ENCODE measurements around the gene NOSTRIN.
"Not testable (repeated sequence)": the region's sequence is repeated elsewhere in the genome, so short reads cannot be mapped to it uniquely, and the experiment has no call there.

DNA sequence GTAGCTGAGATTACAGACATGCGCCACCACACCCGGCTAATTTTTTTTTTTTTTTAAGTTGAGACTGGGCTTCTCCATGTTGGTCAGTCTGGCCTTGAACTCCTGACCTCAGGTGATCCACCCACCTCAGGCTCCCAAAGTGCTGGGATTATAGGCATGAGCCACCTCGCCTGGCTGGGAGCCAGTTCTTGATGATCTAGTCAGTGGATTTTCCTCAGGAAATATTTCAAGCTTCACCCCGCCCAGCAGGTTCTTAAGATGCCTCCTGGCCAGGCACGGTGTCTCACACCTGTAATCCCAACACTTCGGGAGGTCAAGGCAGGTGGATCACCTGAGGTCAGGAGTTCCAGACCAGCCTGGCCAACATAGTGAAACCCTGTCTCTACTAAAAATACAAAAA, 34.1 kb upstream of the NOSTRIN start:
- TF ChIP-seq, protein P1, sequence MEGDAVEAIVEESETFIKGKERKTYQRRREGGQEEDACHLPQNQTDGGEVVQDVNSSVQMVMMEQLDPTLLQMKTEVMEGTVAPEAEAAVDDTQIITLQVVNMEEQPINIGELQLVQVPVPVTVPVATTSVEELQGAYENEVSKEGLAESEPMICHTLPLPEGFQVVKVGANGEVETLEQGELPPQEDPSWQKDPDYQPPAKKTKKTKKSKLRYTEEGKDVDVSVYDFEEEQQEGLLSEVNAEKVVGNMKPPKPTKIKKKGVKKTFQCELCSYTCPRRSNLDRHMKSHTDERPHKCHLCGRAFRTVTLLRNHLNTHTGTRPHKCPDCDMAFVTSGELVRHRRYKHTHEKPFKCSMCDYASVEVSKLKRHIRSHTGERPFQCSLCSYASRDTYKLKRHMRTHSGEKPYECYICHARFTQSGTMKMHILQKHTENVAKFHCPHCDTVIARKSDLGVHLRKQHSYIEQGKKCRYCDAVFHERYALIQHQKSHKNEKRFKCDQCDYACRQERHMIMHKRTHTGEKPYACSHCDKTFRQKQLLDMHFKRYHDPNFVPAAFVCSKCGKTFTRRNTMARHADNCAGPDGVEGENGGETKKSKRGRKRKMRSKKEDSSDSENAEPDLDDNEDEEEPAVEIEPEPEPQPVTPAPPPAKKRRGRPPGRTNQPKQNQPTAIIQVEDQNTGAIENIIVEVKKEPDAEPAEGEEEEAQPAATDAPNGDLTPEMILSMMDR (IDR thresholded peaks at IDR 0.05), result not testable (repeated sequence)
- not testable (repeated sequence) for TF ChIP-seq POLR2A (IDR thresholded peaks at IDR 0.05)
